ENCODE measurements around the gene RNASET2.
"Not testable (repeated sequence)": the region's sequence is repeated elsewhere in the genome, so short reads cannot be mapped to it uniquely, and the experiment has no call there.

Gene RNASET2

DNA sequence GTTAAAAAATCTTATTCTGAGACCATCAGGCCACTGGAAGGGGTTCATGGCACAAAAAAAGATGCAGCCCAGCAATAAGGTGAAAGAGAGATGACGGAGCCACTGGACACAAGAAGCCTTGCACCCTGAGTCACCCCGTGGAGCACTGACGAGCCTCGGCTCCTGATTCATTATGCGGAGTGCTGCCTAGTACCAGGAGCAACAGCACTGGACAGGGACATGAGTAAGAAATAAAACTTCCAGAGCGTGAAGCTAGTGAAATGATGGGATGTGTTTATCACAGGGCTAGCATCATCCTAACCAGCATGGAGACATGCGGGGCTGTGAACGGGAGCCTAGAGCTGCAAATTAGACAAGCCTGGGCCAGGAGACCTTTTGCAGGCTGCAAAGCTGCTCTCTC lies 53.3 kb downstream of the RNASET2 start:
- DNase-seq (no peak), ATAC-seq (no peak)

DNA sequence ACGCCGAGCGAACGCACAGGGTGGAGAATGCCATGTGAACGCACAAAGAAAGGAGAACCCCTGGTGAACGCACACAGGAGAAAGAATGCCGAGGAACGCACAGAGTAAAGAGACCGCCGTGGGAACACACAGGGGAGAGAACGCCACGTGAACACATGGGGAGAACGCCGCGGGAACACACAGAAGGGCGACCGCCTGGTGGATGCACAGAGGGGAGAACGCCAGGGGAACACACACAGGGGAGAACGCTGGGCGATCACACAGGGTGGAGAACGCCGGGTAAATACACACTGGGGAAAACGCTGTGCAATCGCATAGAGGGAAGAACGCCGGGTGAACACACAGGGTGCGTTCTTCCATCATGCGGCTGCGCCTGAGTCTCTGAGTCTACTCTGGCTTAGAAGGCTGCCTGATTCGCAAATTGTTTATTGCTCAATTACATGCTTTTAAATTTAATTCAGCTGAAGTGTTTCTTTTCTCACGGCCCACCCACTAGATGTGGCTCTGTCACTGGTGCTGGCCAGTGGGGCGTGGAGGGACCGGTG lies 54.1 kb downstream of the RNASET2 start:
- no peak for ATAC-seq
- DNase-seq: no peak

DNA sequence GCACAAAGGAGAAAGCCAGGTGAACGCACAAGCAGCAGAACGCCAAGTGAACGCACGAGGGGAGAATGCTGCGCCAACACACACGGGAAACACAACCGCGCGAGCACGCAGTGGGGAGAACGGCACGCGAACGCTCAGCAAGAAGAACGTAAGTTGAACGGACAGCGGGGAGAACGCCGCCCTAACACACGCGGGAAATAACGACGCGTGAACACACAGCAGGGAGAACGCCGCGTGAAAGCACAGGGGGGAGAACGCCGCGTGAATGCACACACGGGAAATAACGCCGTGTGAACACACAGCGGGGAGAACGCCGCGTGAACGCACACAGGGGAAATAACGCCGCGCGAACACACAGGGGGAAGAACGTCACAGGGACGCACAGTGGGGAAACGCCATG lies 54.7 kb downstream of the RNASET2 start:
- no peak for ATAC-seq

DNA sequence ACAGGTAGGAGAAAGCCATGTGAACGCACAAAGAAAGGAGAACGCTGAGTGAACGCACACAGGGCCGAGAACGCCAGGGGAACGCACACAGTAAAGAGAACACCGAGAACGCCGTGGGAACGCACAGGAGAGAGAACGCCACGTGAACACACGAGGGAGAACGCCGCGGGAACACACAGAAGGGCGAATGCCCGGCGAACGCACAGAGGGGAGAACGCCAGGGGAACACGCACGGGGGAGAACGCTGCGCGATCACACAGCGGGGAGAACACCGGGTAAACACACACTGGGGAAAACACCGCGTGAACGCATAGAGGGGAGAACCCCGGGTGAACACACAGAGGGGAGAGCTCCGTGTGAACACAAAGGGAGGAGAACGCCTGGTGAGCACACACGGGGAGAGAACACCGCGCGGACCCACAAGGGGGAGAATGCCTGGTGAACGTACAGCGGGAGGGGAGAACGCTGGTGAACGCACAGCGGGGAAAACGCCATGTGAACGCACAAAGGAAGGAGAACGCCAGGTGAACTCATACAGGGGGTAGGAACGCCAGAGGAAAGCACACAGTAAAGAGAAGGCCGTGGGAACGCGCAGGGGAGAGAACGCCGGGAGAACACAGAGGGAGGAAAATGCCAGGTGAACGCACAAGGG lies 55.3 kb downstream of the RNASET2 start:
- DNase-seq (no peak), ATAC-seq (no peak)

More for the DNA sequence above, 54.7 kb downstream of the RNASET2 start:
- no peak for DNase-seq

DNA sequence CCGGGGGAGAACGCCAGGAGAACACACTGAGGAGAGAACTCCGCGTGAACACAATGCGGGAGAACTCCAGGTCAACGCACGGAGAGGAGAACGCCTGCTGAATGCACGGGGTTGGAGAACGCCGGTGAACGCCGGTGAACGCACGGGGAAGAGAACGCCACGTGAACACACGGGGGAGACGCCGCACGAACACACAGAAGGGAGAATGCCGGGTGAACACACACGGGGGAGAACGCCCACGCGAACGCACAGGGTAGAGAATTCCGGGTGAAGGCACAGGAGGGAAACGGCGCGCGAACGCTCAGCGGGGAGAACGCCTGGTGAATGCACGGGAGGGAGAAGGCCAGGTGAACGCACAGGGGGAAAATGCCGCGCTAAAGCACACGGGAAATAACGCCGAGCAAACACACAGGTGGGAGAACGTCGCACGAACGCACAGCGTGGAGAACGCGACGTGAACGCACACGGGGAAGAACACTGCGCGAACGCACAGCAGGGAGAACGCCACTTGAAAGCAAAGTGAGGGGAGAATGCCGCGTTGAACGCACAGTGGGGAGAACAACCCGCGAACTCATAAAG lies 56.1 kb downstream of the RNASET2 start:
- DNase-seq (no peak), ATAC-seq (no peak)

DNA sequence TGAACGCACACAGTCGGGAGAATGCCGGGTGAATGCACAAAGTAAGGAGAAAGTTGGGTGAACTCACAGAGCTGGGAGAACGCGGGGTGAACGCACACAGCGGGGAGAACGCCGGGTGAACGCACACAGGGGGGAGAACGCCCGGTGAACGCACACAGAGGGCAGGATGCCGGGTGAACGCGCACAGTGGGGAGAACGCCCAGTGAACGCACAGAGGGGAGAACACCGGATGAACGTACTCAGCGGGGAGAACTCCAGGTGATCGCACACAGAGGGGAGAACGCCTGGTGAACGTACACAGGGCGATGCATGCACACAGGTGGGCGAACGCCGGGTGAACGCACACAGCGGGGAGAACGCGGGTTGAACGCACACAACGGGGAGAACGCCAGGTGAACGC lies 57.4 kb downstream of the RNASET2 start:
- DNase-seq (no peak), ATAC-seq (no peak)

DNA sequence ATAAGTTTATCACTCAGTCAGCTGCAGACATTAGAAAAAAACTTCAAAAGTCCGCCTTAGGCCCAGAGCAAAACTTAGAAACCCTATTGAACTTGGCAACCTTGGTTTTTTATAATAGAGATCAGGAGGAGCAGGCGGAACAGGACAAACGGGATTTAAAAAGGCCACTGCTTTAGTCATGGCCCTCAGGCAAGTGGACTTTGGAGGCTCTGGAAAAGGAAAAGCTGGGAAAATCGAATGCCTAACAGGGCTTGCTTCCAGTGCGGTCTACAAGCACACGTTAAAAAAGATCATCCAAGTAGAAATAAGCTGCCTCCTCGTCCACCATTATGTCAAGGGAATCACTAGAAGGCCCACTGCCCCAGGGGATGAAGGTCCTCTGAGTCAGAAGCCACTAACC lies 61.7 kb downstream of the RNASET2 start:
- DNase-seq, ATAC-seq: not testable (repeated sequence)

DNA sequence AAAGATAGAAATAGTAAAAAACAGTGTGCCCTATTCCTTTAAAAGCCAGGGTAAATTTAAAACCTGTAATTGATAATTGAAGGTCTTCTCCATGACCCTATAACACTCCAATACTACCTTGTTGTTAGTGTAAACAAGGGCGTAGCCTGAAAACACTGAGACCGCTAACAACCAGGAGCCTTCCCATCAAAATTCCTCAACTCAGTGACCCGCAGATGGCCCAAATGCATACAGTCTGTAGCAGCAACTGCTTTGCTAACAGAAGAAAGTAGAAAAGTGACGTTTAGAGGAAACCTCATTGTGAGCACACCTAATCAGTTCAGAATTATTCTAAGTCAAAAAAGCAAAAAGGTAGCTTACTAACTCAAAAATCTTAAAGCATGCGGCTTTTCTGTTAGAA lies 63.9 kb downstream of the RNASET2 start:
- not testable (repeated sequence) for DNase-seq, ATAC-seq

DNA sequence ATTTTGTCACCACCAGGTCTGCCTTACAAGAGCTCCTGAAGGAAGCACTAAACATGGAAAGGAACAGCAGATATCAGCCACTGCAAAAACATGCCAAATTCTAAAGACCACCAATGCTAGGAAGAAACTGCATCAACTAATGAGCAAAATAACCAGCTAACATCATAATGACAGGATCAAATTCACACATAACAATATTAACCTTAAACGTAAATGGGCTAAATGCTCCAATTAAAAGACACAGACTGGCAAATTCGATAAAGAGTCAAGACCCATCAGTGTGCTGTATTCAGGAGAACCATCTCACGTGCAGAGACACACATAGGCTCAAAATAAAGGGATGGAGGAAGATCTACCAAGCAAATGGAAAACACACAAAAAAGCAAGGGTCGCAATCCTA lies 69.6 kb downstream of the RNASET2 start:
- ATAC-seq, DNase-seq: not testable (repeated sequence)

DNA sequence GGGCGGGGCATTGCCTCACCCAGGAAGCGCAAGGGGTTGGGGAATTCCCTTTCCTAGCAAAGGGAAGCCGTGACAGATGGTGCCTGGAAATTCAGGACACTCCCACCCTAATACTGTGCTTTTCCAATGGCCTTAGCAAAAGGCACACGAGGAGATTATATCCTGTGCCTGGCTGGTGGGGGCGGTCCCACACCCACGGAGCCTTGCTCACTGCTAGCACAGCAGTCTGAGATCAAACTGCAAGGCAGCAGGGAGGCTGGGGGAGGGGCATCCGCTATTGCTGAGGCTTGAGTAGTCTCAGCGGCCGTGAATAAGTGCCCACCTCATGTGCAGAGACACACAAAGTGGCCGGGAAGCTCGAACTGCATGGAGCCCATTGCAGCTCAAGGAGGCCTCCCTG lies 71.4 kb downstream of the RNASET2 start:
- not testable (repeated sequence) for ATAC-seq, DNase-seq

DNA sequence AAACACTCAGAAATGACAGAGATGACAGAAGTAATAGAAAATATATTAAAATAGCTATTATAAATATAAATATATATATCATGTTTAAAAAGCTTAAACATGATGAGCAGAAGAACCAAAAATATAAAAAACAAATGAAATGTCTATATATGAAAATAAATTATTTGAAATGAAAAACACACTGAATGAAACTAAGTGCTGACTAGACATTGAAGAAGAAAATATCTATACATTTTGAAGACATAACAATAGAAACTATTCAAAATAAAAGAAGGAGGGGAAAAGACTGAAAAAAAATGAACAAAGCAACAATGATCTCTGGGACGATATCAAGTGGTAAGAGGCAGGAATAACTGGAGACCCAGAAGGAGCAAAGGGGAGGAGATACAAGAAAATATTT lies 76.8 kb downstream of the RNASET2 start:
- DNase-seq (no peak), ATAC-seq (no peak)
